GM21723 (cell line): ENCODE results near the gene ZNF836.

Source experiments
- ATAC-seq: cut with Tn5 transposase; IDR thresholded peaks from one replicate; pipeline ENCODE4 v1.9.1; 2021; ENCODE audit warnings: mild to moderate bottlenecking, moderate library complexity; ENCODE audit not compliant: unreplicated experiment

ZNF836 gene

GRCh38 chr19:52188822-52189734, 17.7 kb upstream of the ZNF836 start:
- peak; percentile 11 for ATAC-seq

GRCh38 chr19:52187407-52187806, 16.0 kb upstream of the ZNF836 start:
- ATAC-seq: no peak

- no peak for ATAC-seq
Measured at GRCh38 chr19:52176574-52176973, 5.2 kb upstream of the ZNF836 start.

- no peak for ATAC-seq
Measured at GRCh38 chr19:52172347-52172746, 926 bp upstream of the ZNF836 start.

GRCh38 chr19:52170863-52171320, 529 bp downstream of the ZNF836 start:
- ATAC-seq: peak; percentile 26

- ATAC-seq: no peak
Measured at GRCh38 chr19:52170304-52170703, 1.1 kb downstream of the ZNF836 start.

GRCh38 chr19:52155596-52156359, 15.6 kb downstream of the ZNF836 start:
- ATAC-seq: no peak

GRCh38 chr19:52148256-52148655, 23.2 kb downstream of the ZNF836 start:
- no peak for ATAC-seq

- no peak for ATAC-seq
Measured at GRCh38 chr19:52142001-52142595, 29.3 kb downstream of the ZNF836 start.

- no peak for ATAC-seq
Measured at GRCh38 chr19:52141203-52141602, 30.2 kb downstream of the ZNF836 start.

GRCh38 chr19:52140032-52140710, 31.2 kb downstream of the ZNF836 start:
- peak; percentile 84 for ATAC-seq

- ATAC-seq: peak; percentile 82
Measured at GRCh38 chr19:52139252-52140031, 32.0 kb downstream of the ZNF836 start, which contains the start of gene ZNF616. Gene ZNF616, minus strand, starts transcription at chr19:52139938. Its CDS starts 9,426 bp downstream, at chr19:52130512.

GRCh38 chr19:52138983-52139251, 32.5 kb downstream of the ZNF836 start:
- no peak for ATAC-seq

GRCh38 chr19:52138278-52138982, 33.0 kb downstream of the ZNF836 start:
- peak; percentile 18 for ATAC-seq

GRCh38 chr19:52120286-52120685, 51.1 kb downstream of the ZNF836 start:
- ATAC-seq: no peak

- no peak for ATAC-seq
Measured at GRCh38 chr19:52115526-52116053, 55.8 kb downstream of the ZNF836 start.

GRCh38 chr19:52114691-52115090, 56.7 kb downstream of the ZNF836 start:
- ATAC-seq: no peak

GRCh38 chr19:52112624-52113023, 58.8 kb downstream of the ZNF836 start:
- no peak for ATAC-seq

- no peak for ATAC-seq
Measured at GRCh38 chr19:52110780-52111179, 60.6 kb downstream of the ZNF836 start.
